Type B pancreatic cell (in vitro differentiated cells): Measurements from ENCODE around the gene ZNF831. TPM values are rescaled to one million over a fixed set of nuclear protein-coding genes. Genes with fewer than 3 reads are reported as not detected.

ENCODE experiments used
- DNase-seq: peaks from one replicate; pipeline ENCODE4 v3.0.0; 2021; ENCODE audit warnings: mixed read lengths; ENCODE audit not compliant: unreplicated experiment; ENCODE audit errors: extremely low spot score
- H3K27ac Mint-ChIP-seq: 2 replicates; pipeline ENCODE4 v1.8.0; 2021; ENCODE audit warnings: mild to moderate bottlenecking, mixed read lengths
- H3K27me3 Mint-ChIP-seq: 2 replicates; pipeline ENCODE4 v1.8.0; 2021; ENCODE audit warnings: mixed read lengths
- H3K36me3 Mint-ChIP-seq: 2 replicates; pipeline ENCODE4 v1.8.0; 2021; ENCODE audit warnings: mixed read lengths
- H3K4me1 Mint-ChIP-seq: one replicate; pipeline ENCODE4 v1.8.0; 2021; ENCODE audit warnings: mixed read lengths; ENCODE audit not compliant: unreplicated experiment
- H3K4me3 Mint-ChIP-seq: 2 replicates; pipeline ENCODE4 v1.8.0; 2021; ENCODE audit warnings: mild to moderate bottlenecking, mixed read lengths
- H3K9me3 Mint-ChIP-seq: 2 replicates; pipeline ENCODE4 v1.8.0; 2021; ENCODE audit warnings: mixed read lengths
- CTCF ChIP-seq: fragments of 200-600 bp; sonication (generic); conservative IDR thresholded peaks from 2 replicates; pipeline ENCODE4 v1.5.0; 2021; ENCODE audit warnings: antibody characterized with exemption, mild to moderate bottlenecking
- total RNA-seq: library from RNA; stranded (reverse); gene quantifications from 2 replicates; pipeline ENCODE4 v1.2.1, GENCODE V29; 2021; ENCODE audit warnings: low replicate concordance

The ZNF831 gene
- total RNA-seq, 1 donor from 2014 or later, result not detected

GRCh38 chr20:59276938-59277337 lies 113.3 kb downstream of the ZNF831 start:
- Mint-ChIP-seq H3K4me3 (no peak overlapping the region), H3K4me1 (peaks cover 27% of the 10 kb centered on the region), H3K9me3 (no peaks in the 10 kb centered on the region), H3K27me3 (peaks cover 14% of the 10 kb centered on the region), H3K36me3 (no peaks in the 10 kb centered on the region), H3K27ac (peak overlapping the region; percentile 17)
- DNase-seq, result no peak
- TF ChIP-seq CTCF, result no peak

- DNase-seq, result no peak
- Mint-ChIP-seq H3K4me3 (no peak overlapping the region), H3K36me3 (no peaks in the 10 kb centered on the region), H3K9me3 (no peaks in the 10 kb centered on the region), H3K27ac (no peak overlapping the region), H3K27me3 (peaks cover 15% of the 10 kb centered on the region), H3K4me1 (peaks cover 16% of the 10 kb centered on the region)
- no peak for TF ChIP-seq CTCF
Measured at GRCh38 chr20:59284470-59284869, 120.8 kb downstream of the ZNF831 start.

- Mint-ChIP-seq H3K27ac (no peak overlapping the region), H3K27me3 (peaks cover 16% of the 10 kb centered on the region), H3K9me3 (no peaks in the 10 kb centered on the region), H3K4me1 (peaks cover 25% of the 10 kb centered on the region), H3K4me3 (no peak overlapping the region), H3K36me3 (no peaks in the 10 kb centered on the region)
- TF ChIP-seq CTCF, result no peak
- DNase-seq, result no peak
Measured at GRCh38 chr20:59289994-59290393, 126.4 kb downstream of the ZNF831 start.

- no peak for TF ChIP-seq CTCF
- Mint-ChIP-seq H3K4me3 (no peak overlapping the region), H3K27ac (no peak overlapping the region), H3K36me3 (no peaks in the 10 kb centered on the region), H3K9me3 (no peaks in the 10 kb centered on the region), H3K4me1 (peaks cover 39% of the 10 kb centered on the region), H3K27me3 (peaks cover 25% of the 10 kb centered on the region)
- DNase-seq, result no peak
Measured at GRCh38 chr20:59291740-59292383, 128.2 kb downstream of the ZNF831 start.

GRCh38 chr20:59295531-59295930 lies 131.9 kb downstream of the ZNF831 start:
- Mint-ChIP-seq H3K27me3 (peaks cover 51% of the 10 kb centered on the region), H3K27ac (no peak overlapping the region), H3K36me3 (no peaks in the 10 kb centered on the region), H3K4me1 (peaks cover 51% of the 10 kb centered on the region), H3K9me3 (no peaks in the 10 kb centered on the region), H3K4me3 (no peak overlapping the region)
- no peak for TF ChIP-seq CTCF
- DNase-seq, result no peak
